NB4 (cell line): ENCODE results near the gene CD164L2.

Source experiments
- CTCF ChIP-seq: IDR thresholded peaks from one replicate; pipeline ENCODE4 v1.5.1; 2012; ENCODE audit warnings: low read depth, low read length
- MYC ChIP-seq: IDR thresholded peaks from 2 replicates; pipeline ENCODE4 v1.6.1; 2011; ENCODE audit warnings: low read depth, low read length
- POLR2A ChIP-seq: IDR thresholded peaks from 2 replicates; pipeline ENCODE4 v1.6.1; 2011; ENCODE audit warnings: mild to moderate bottlenecking; ENCODE audit not compliant: insufficient read length; ENCODE audit errors: extremely low read depth

GRCh38 chr1:27360159-27361043, 22.7 kb downstream of the CD164L2 start:
- TF ChIP-seq CTCF (no peak), POLR2A (no peak), MYC (no peak)
